Caco-2 (cell line): ENCODE measurements around the gene SLC1A1. TPM values are rescaled to one million over a fixed set of nuclear protein-coding genes. Genes with fewer than 3 reads are reported as not detected.

Source experiments
- BruUV-seq: library from RNA; stranded (reverse); fragments of 400-500 nt; replicated peaks from 2 replicates; lab custom pipeline; 2021; lab: Mats Ljungman, UMichigan
- CTCF ChIA-PET: fragments of 300-600 bp; sonication (Branson Sonifier 250); formaldehyde crosslinking; loops from one replicate; lab custom pipeline; 2022; ENCODE audit warnings: antibody characterized with exemption; lab: Charles Lee
- POLR2A ChIA-PET: fragments of 300-600 bp; sonication (Branson Sonifier 250); formaldehyde crosslinking; loops from one replicate; lab custom pipeline; 2022; ENCODE audit warnings: antibody characterized with exemption; lab: Charles Lee
- DNase-seq, 2 experiments: peaks; one replicate each; pipeline versions ENCODE4 v3.0.0 to v3.0.0-alpha.2; 2020 to 2022
- H3K27me3 ChIP-seq: replicated peaks from 2 replicates; pipeline ENCODE4 v1.6.0; 2011; ENCODE audit warnings: low read length; ENCODE audit not compliant: control insufficient read depth, insufficient read depth
- H3K36me3 ChIP-seq: 2 replicates; pipeline ENCODE4 v1.5.1; 2011; ENCODE audit warnings: low read length; ENCODE audit not compliant: control insufficient read depth, insufficient read depth
- H3K4me1 ChIP-seq: fragments of 250-450 bp; sonication (Bioruptor Pico); 2 replicates; pipeline ENCODE4 v1.5.1; 2020; ENCODE audit warnings: mild to moderate bottlenecking
- H3K4me3 ChIP-seq: 2 replicates; pipeline ENCODE4 v1.5.1; 2011; ENCODE audit warnings: low read depth, mild to moderate bottlenecking, control low read depth, low read length
- H3K9me3 ChIP-seq: fragments of 250-450 bp; sonication (Bioruptor Pico); 2 replicates; pipeline ENCODE4 v1.5.1; 2020; ENCODE audit warnings: mild to moderate bottlenecking, moderate library complexity
- H3K27ac Mint-ChIP-seq: one replicate; pipeline ENCODE4 v1.8.0; 2022; ENCODE audit warnings: mixed read lengths; ENCODE audit not compliant: unreplicated experiment
- H3K27me3 Mint-ChIP-seq: one replicate; pipeline ENCODE4 v1.8.0; 2022; ENCODE audit warnings: mixed read lengths; ENCODE audit not compliant: insufficient read depth, unreplicated experiment
- H3K36me3 Mint-ChIP-seq: one replicate; pipeline ENCODE4 v1.8.0; 2022; ENCODE audit warnings: mild to moderate bottlenecking, mixed read lengths; ENCODE audit not compliant: insufficient read depth, unreplicated experiment
- H3K4me1 Mint-ChIP-seq: one replicate; pipeline ENCODE4 v1.8.0; 2022; ENCODE audit warnings: low read depth, mixed read lengths; ENCODE audit not compliant: unreplicated experiment
- H3K4me3 Mint-ChIP-seq: one replicate; pipeline ENCODE4 v1.8.0; 2022; ENCODE audit warnings: mild to moderate bottlenecking, moderate library complexity, mixed read lengths; ENCODE audit not compliant: unreplicated experiment
- H3K9me3 Mint-ChIP-seq: one replicate; pipeline ENCODE4 v1.8.0; 2022; ENCODE audit warnings: mixed read lengths; ENCODE audit not compliant: unreplicated experiment
- intact Hi-C: fragments of 100-400 bp; cut with micrococcal nuclease; formaldehyde crosslinking; loops from one replicate; pipeline ENCODE4 v1.10.0; 2022; ENCODE audit not compliant: unreplicated experiment
- total RNA-seq: library from RNA; stranded (reverse); gene quantifications from 2 replicates; pipeline ENCODE4 v1.2.3, GENCODE V29; 2022
- TF ChIP-seq, protein P1 (sequence below), 2 experiments: fragments of 200-600 bp in 1 of 2; IDR thresholded peaks; 1 replicate in 1 of 2; 2 replicates in 1 of 2; pipeline versions ENCODE4 v1.5.1 to v1.8.0; 2011 to 2022; ENCODE audit warnings: antibody characterized with exemption in 1 of 2, control low read depth in 1 of 2, inconsistent platforms in 1 of 2, low read depth in 1 of 2, low read length in 1 of 2, mild to moderate bottlenecking in 1 of 2, moderate library complexity in 1 of 2; ENCODE audit not compliant: insufficient read depth in 1 of 2, severe bottlenecking in 1 of 2, unreplicated experiment in 1 of 2

Gene SLC1A1
- total RNA-seq, 1 experiment from 2014 or later, result 53.1 TPM

DNA sequence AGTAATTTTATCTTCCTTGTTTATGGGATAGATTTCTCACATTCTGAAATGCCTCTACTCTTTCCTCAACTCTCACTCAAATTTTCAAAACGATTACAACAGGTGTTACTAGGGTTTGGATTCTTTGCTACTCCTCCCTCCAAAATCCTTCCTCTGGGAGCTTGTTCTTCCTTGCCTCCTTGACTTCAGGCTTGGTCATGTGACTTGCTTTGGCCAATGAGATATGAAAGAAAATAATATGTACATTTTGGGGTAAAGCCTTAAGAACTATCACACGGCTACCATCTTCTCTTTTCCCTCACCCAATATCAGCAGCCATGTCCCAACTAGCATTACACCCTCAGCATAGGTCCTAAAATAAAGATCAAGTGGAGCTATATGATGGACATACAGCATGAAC is 28.8 kb upstream of the SLC1A1 start:
- no peaks in the 10 kb centered on the region for H3K9me3 ChIP-seq
- H3K27me3 ChIP-seq, result no peaks in the 10 kb centered on the region
- no peaks in the 10 kb centered on the region for H3K36me3 ChIP-seq
- no peak overlapping the region for H3K4me3 ChIP-seq
- Mint-ChIP-seq H3K36me3 (no peaks in the 10 kb centered on the region), H3K4me3 (no peak overlapping the region), H3K27me3 (no peaks in the 10 kb centered on the region), H3K27ac (no peak overlapping the region), H3K4me1 (no peaks in the 10 kb centered on the region), H3K9me3 (no peaks in the 10 kb centered on the region)
- ChIA-PET CTCF (no interaction called here), POLR2A (no interaction called here)
- intact Hi-C loops, result no loop called here
- no TSS peak for BruUV-seq
- TF ChIP-seq, protein P1, sequence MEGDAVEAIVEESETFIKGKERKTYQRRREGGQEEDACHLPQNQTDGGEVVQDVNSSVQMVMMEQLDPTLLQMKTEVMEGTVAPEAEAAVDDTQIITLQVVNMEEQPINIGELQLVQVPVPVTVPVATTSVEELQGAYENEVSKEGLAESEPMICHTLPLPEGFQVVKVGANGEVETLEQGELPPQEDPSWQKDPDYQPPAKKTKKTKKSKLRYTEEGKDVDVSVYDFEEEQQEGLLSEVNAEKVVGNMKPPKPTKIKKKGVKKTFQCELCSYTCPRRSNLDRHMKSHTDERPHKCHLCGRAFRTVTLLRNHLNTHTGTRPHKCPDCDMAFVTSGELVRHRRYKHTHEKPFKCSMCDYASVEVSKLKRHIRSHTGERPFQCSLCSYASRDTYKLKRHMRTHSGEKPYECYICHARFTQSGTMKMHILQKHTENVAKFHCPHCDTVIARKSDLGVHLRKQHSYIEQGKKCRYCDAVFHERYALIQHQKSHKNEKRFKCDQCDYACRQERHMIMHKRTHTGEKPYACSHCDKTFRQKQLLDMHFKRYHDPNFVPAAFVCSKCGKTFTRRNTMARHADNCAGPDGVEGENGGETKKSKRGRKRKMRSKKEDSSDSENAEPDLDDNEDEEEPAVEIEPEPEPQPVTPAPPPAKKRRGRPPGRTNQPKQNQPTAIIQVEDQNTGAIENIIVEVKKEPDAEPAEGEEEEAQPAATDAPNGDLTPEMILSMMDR (IDR thresholded peaks at IDR 0.05; ENCODE audit: insufficient read depth in 1 of 2, low read depth in 1 of 2, low read length in 1 of 2, severe bottlenecking in 1 of 2, unreplicated experiment in 1 of 2), result no peak
- H3K4me1 ChIP-seq, result no peaks in the 10 kb centered on the region
- DNase-seq, result no peak

DNA sequence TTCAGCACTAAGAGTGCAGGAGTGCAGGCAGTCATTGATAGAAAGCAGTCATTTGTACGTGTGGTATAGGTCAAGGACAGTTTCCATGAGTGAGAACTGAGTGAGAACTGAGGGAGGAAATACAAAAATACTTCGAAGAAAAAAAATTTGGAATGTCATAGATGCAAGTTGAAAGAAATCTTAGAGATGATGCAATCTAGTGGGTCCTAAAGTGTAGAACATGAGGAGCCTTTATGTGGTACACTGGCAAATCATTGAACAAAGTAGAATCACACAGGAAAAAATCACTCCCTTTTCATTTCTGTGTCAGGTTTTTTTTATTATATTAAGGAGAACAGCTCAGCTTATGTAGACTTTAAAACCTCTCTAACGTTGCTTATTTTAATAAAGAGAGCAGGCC is 26.4 kb upstream of the SLC1A1 start:
- H3K4me3 ChIP-seq, result no peak overlapping the region
- Mint-ChIP-seq H3K4me1 (no peaks in the 10 kb centered on the region), H3K27ac (no peak overlapping the region), H3K27me3 (no peaks in the 10 kb centered on the region), H3K36me3 (no peaks in the 10 kb centered on the region), H3K4me3 (no peak overlapping the region), H3K9me3 (no peaks in the 10 kb centered on the region)
- CTCF ChIA-PET, result no interaction called here
- no peaks in the 10 kb centered on the region for H3K4me1 ChIP-seq
- intact Hi-C loops, result no loop called here
- BruUV-seq, result no TSS peak
- H3K9me3 ChIP-seq, result no peaks in the 10 kb centered on the region
- POLR2A ChIA-PET, result no interaction called here
- TF ChIP-seq, protein P1 (IDR thresholded peaks at IDR 0.05; ENCODE audit: insufficient read depth in 1 of 2, low read depth in 1 of 2, low read length in 1 of 2, severe bottlenecking in 1 of 2, unreplicated experiment in 1 of 2), result no peak
- H3K36me3 ChIP-seq, result no peaks in the 10 kb centered on the region
- H3K27me3 ChIP-seq, result no peaks in the 10 kb centered on the region
- no peak for DNase-seq

DNA sequence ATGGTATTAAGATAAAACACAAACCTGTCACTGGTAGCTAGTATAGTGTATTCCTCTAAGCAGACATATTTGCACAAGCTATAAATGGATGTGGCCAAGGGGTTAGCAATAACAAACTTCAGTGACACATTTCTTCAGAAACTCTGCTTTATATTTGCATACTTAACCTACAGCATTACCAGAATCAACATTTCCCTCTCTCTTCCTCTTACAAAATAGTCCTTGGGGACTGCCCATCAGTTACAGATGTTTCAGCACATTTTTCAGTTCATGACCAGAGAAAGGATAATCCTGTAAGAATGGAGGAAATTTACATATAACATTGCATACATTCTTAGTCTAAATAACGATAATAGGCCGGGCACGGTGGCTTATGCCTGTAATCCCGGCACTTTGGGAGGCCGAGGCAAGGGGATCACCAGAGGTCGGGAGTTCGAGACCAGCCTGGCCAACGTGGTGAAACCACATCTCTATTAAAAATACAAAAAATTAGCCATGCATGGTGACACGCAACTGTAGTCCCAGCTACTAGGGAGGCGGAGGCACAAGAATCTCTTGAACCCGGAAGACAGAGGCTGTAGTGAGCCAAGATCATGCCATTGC is 25.3 kb upstream of the SLC1A1 start:
- no peaks in the 10 kb centered on the region for H3K9me3 Mint-ChIP-seq
- Histone ChIP-seq H3K27me3 (no peaks in the 10 kb centered on the region), H3K36me3 (no peaks in the 10 kb centered on the region), H3K4me3 (no peak overlapping the region), H3K9me3 (no peaks in the 10 kb centered on the region), H3K4me1 (no peaks in the 10 kb centered on the region)
- ChIA-PET POLR2A (no interaction called here), CTCF (no interaction called here)
- TF ChIP-seq, protein P1 (IDR thresholded peaks at IDR 0.05; ENCODE audit: insufficient read depth in 1 of 2, low read depth in 1 of 2, low read length in 1 of 2, severe bottlenecking in 1 of 2, unreplicated experiment in 1 of 2), result no peak
- BruUV-seq, result no TSS peak
- H3K27me3 Mint-ChIP-seq, result no peaks in the 10 kb centered on the region
- H3K4me1 Mint-ChIP-seq, result no peaks in the 10 kb centered on the region
- H3K4me3 Mint-ChIP-seq, result no peak overlapping the region
- no peak overlapping the region for H3K27ac Mint-ChIP-seq
- intact Hi-C loops, result no loop called here
- DNase-seq, result no peak
- no peaks in the 10 kb centered on the region for H3K36me3 Mint-ChIP-seq
